ENCODE measurements around the gene TMEM132C. TPM values are rescaled to one million over a fixed set of nuclear protein-coding genes. Genes with fewer than 3 reads are reported as not detected.

Gene TMEM132C
- not detected in 2 replicates for total RNA-seq (ENCODE audit: low replicate concordance)

DNA sequence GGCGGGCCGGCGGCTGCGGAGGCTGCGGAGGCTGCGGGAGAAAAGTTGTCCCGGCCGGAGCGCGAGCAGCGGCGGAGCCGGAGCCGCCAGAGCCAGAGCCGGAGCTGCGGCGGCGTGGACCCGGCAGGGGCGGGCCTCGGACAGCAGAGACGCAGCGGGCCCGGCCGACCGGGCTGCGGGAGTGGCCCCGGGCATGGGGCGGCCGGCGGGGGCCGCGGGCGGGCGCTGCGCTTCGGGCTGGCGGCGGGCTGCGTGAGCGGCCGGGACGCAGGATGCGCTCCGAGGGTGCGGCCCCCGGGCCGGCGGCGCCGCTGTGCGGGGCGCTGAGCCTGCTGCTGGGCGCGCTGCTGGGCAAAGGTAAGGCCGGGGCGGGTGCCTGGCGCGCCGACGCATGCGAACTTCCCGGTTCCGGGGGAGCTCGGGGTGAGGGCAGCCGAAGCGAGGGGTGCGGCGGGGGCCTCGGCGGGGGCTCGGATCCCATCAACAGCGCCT is at the start of gene TMEM132C:
Gene TMEM132C, plus strand, starts transcription at position 40 of the 492 bp plus-strand sequence. Its CDS starts 233 bp downstream, at position 273.
- DNase-seq (ENCODE audit: low read depth), result no peak
- TF ChIP-seq CTCF (IDR thresholded peaks at IDR 0.05; ENCODE audit: insufficient read depth, low read length), result no peak
- no peak within 1 kb of the TSS for H3K4me3 ChIP-seq (ENCODE audit: low read depth, low read length)

- H3K4me3 ChIP-seq (ENCODE audit: low read depth, low read length), result no peak overlapping the region
- no peak for DNase-seq (ENCODE audit: low read depth)
- TF ChIP-seq CTCF (IDR thresholded peaks at IDR 0.05; ENCODE audit: insufficient read depth, low read length), result no peak
These were observed 42.7 kb upstream of the TMEM132C start for GRCh38 chr12:128224226-128224625.

DNA sequence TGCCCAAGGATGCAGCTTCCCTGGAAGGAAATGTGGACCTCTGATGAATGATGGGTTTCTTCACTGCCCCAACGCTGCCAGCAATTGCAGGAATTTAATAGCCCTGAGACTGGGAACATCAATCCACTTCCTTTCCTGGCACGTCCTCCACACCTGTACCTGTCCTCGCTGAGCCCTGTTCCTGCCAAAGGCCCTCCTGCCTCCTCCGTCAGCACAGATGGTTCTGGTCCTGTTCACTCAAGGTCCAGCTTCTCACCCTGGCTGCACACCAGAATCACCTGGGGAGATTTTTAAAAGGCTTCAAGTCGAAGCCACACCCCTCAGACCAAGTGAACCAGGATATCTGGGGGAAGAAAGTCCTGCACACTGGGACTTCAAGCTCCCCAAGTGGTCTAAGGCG is 38.4 kb upstream of the TMEM132C start:
- DNase-seq (ENCODE audit: low read depth), result no peak
- TF ChIP-seq CTCF (IDR thresholded peaks at IDR 0.05; ENCODE audit: insufficient read depth, low read length), result no peak
- H3K4me3 ChIP-seq (ENCODE audit: low read depth, low read length), result no peak overlapping the region

GRCh38 chr12:128235635-128236417 is 31.1 kb upstream of the TMEM132C start:
- DNase-seq (ENCODE audit: low read depth), result no peak
- no peak for TF ChIP-seq CTCF (IDR thresholded peaks at IDR 0.05; ENCODE audit: insufficient read depth, low read length)

DNA sequence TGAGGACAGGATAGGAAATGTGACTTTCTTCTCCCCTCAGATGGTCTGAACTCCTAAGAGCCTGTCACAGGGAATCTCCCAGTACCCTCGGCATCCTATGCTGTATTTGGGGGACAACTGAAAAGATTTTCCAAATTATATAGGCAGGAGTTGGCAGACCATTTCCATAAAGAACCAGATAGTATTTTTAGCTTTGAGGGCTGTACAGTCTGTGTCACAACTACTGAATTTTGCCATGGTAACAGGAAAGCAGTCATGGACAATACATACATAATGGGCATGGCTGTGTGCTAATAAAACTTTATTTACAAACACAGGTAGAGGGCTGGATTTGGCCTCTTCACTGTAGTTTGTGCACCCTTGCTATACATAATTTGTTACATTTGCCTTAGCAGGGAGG is 30.4 kb upstream of the TMEM132C start:
- H3K4me3 ChIP-seq (ENCODE audit: low read depth, low read length), result no peak overlapping the region
- TF ChIP-seq CTCF (IDR thresholded peaks at IDR 0.05; ENCODE audit: insufficient read depth, low read length), result no peak
- DNase-seq (ENCODE audit: low read depth), result no peak

More at GRCh38 chr12:128235635-128236417, 31.1 kb upstream of the TMEM132C start:
- H3K4me3 ChIP-seq (ENCODE audit: low read depth, low read length), result no peak overlapping the region

- no peak for DNase-seq (ENCODE audit: low read depth)
- TF ChIP-seq CTCF (IDR thresholded peaks at IDR 0.05; ENCODE audit: insufficient read depth, low read length), result no peak
- no peak overlapping the region for H3K4me3 ChIP-seq (ENCODE audit: low read depth, low read length)
These were observed 26.2 kb upstream of the TMEM132C start for GRCh38 chr12:128240745-128241144.

Measured in fibroblast of the aortic adventitia (primary cell).